Skin epidermis (tissue), 12 donors: ENCODE measurements around the gene GSG1L.

Experiments
- H3K27ac ChIP-seq, 21 experiments: fragments of 200-600 bp; sonication (generic) in 11 of 21; one replicate each; pipeline ENCODE4 v1.5.0; 2020; ENCODE audit warnings: mild to moderate bottlenecking in 3 of 21, inconsistent platforms in 2 of 21, moderate library complexity in 2 of 21
- H3K4me3 ChIP-seq, 7 experiments: fragments of 200-600 bp; sonication (generic) in 2 of 7; one replicate each; pipeline ENCODE4 v1.5.0; 2020; ENCODE audit warnings: inconsistent platforms in 2 of 7, mild to moderate bottlenecking in 2 of 7, moderate library complexity in 1 of 7

The GSG1L gene

GRCh38 chr16:27870116-27870798 lies 193.3 kb downstream of the GSG1L start:
- H3K27ac ChIP-seq, result no peak overlapping the region
- no peak overlapping the region for H3K4me3 ChIP-seq

- no peak overlapping the region for H3K27ac ChIP-seq
- no peak overlapping the region for H3K4me3 ChIP-seq
Measured at GRCh38 chr16:27869411-27869810, 194.1 kb downstream of the GSG1L start.

- Histone ChIP-seq H3K27ac (no peak overlapping the region), H3K4me3 (no peak overlapping the region)
Measured at GRCh38 chr16:27868180-27868579, 195.3 kb downstream of the GSG1L start.

GRCh38 chr16:27867122-27868110 lies 196.1 kb downstream of the GSG1L start:
- H3K4me3 ChIP-seq, result no peak overlapping the region
- no peak overlapping the region for H3K27ac ChIP-seq

- Histone ChIP-seq H3K4me3 (no peak overlapping the region), H3K27ac (no peak overlapping the region)
Measured at GRCh38 chr16:27863377-27863776, 200.1 kb downstream of the GSG1L start.

GRCh38 chr16:27862953-27863352 lies 200.6 kb downstream of the GSG1L start:
- Histone ChIP-seq H3K27ac (no peak overlapping the region), H3K4me3 (no peak overlapping the region)

- no peak overlapping the region for H3K27ac ChIP-seq
- H3K4me3 ChIP-seq, result no peak overlapping the region
Measured at GRCh38 chr16:27860091-27860490, 203.4 kb downstream of the GSG1L start.

GRCh38 chr16:27859020-27859419 lies 204.5 kb downstream of the GSG1L start:
- Histone ChIP-seq H3K27ac (no peak overlapping the region), H3K4me3 (no peak overlapping the region)

GRCh38 chr16:27853651-27854050 lies 209.9 kb downstream of the GSG1L start:
- H3K27ac ChIP-seq, result no peak overlapping the region
- no peak overlapping the region for H3K4me3 ChIP-seq

- H3K27ac ChIP-seq, result no peak overlapping the region
Measured at GRCh38 chr16:27853101-27853500, 210.4 kb downstream of the GSG1L start.

GRCh38 chr16:27852681-27853080 lies 210.8 kb downstream of the GSG1L start:
- Histone ChIP-seq H3K4me3 (no peak overlapping the region), H3K27ac (no peak overlapping the region)

More at GRCh38 chr16:27853101-27853500, 210.4 kb downstream of the GSG1L start:
- H3K4me3 ChIP-seq, result no peak overlapping the region

- no peak overlapping the region for H3K4me3 ChIP-seq
- H3K27ac ChIP-seq, result no peak overlapping the region
Measured at GRCh38 chr16:27852116-27852515, 211.4 kb downstream of the GSG1L start.

GRCh38 chr16:27851586-27851985 lies 211.9 kb downstream of the GSG1L start:
- Histone ChIP-seq H3K27ac (no peak overlapping the region), H3K4me3 (no peak overlapping the region)

- Histone ChIP-seq H3K4me3 (no peak overlapping the region), H3K27ac (no peak overlapping the region)
Measured at GRCh38 chr16:27849621-27850020, 213.9 kb downstream of the GSG1L start.

GRCh38 chr16:27847030-27847550 lies 216.4 kb downstream of the GSG1L start:
- Histone ChIP-seq H3K4me3 (no peak overlapping the region), H3K27ac (no peak overlapping the region)

- no peak overlapping the region for H3K27ac ChIP-seq
Measured at GRCh38 chr16:27844826-27845225, 218.7 kb downstream of the GSG1L start.

GRCh38 chr16:27843800-27844199 lies 219.7 kb downstream of the GSG1L start:
- Histone ChIP-seq H3K4me3 (no peak overlapping the region), H3K27ac (no peak overlapping the region)

More at GRCh38 chr16:27844826-27845225, 218.7 kb downstream of the GSG1L start:
- no peak overlapping the region for H3K4me3 ChIP-seq

- no peak overlapping the region for H3K27ac ChIP-seq
- no peak overlapping the region for H3K4me3 ChIP-seq
Measured at GRCh38 chr16:27841911-27842310, 221.6 kb downstream of the GSG1L start.

GRCh38 chr16:27841061-27841801 lies 222.3 kb downstream of the GSG1L start:
- Histone ChIP-seq H3K4me3 (no peak overlapping the region), H3K27ac (no peak overlapping the region)
